HG03060 (cell line): ENCODE measurements around the gene SUMO1.
"Not testable (repeated sequence)": the region's sequence is repeated elsewhere in the genome, so short reads cannot be mapped to it uniquely, and the experiment has no call there.

Experiments used
- ATAC-seq: cut with Tn5 transposase; IDR thresholded peaks from one replicate; pipeline ENCODE4 v1.9.1; 2021; ENCODE audit warnings: low read depth, moderate number of reproducible peaks; ENCODE audit not compliant: unreplicated experiment

The SUMO1 gene

GRCh38 chr2:202238234-202239197 lies at the start of gene SUMO1:
SUMO1 (minus strand) TSS chr2:202238597; CDS start chr2:202238451, 146 bp downstream.
- ATAC-seq: peak; percentile 77

GRCh38 chr2:202286595-202286994 lies 48.2 kb upstream of the SUMO1 start:
- ATAC-seq: no peak

DNA sequence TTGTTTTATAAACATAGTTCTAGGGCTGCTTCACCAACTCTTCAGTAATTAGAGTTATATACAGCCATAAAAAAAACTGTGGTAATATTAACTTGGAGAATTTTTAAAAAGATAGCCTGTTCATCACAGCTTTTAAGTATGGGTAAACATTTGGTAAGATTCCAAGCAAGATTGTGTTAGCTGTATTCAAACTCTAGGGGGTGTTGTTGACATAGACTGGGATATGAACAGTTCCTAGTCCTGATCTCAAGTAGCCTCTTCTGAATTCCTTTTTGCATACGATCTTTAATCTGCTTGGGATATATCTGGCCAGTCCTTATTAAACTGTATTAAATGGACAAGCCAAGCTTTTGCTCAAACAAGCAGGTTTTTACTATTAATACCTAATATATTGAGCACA lies 40.5 kb upstream of the SUMO1 start:
- ATAC-seq: no peak

DNA sequence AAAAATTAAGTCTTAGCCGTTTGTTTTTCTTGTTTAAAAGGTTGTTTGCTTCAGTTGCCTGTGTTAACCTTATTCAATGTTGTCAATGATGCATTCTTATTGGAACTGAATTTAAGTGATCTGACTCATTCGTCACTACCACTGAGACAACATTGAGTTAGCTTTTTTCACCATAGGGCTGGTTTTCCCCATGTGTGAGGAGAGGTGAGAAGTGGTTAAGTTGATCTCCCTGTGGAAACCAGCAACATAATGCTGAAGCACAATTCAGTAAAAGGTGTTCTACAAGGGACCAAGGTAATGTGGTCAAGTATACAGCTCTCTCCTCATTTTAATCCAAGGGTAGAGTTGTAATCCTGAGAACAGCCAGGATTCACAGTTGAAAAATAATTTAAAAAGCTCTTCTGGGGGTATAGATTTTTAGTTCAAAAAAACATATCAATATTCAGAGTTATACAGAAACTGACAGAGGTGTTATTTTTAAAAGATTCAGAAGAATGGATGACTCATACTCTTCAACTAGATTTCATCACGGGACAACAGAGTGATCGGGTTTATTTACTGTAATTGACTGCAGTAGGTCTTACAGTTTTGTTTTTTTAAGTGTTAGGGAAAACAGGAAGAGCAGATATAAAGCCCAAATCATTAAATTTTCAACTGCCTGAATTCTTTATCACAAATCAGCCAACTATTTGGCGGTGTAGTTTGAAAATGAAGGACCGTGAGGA lies 39.8 kb upstream of the SUMO1 start:
- ATAC-seq: peak; percentile 58

GRCh38 chr2:202276078-202276720 lies 37.8 kb upstream of the SUMO1 start:
- ATAC-seq: not testable (repeated sequence)

- ATAC-seq: no peak
These were observed 32.1 kb upstream of the SUMO1 start for GRCh38 chr2:202270487-202270886.

GRCh38 chr2:202269585-202269984 lies 31.2 kb upstream of the SUMO1 start:
- no peak for ATAC-seq

- ATAC-seq: no peak
These were observed 29.1 kb upstream of the SUMO1 start for GRCh38 chr2:202267495-202267894.

- peak; percentile 84 for ATAC-seq
These were observed 27.3 kb upstream of the SUMO1 start, which contains the start of gene NOP58 for GRCh38 chr2:202265467-202266277. NOP58 (plus strand) TSS chr2:202265763; CDS start chr2:202265942, 179 bp downstream.

DNA sequence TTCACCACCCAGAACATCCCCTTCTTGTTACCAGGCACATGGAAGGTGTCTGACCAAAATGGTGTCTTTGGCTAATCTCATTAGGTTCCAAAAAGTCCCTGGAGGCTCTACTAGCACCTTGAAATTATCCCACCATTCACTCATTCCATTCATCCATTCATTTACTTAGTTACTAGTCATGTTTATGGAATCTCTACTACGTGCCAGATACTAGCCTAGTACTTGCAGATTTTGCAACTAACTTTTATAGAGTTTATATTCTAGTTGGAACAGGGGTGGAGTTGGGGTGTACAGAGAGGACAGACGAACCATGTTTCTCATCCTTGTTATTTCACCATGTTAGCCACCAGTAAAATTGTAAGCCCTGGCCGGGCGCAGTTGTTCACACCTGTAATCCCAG lies 23.1 kb upstream of the SUMO1 start:
- no peak for ATAC-seq

GRCh38 chr2:202251494-202251893 lies 13.1 kb upstream of the SUMO1 start:
- ATAC-seq: no peak

GRCh38 chr2:202249521-202250253 lies 11.3 kb upstream of the SUMO1 start:
- ATAC-seq: no peak

GRCh38 chr2:202247710-202248109 lies 9.3 kb upstream of the SUMO1 start:
- not testable (repeated sequence) for ATAC-seq

GRCh38 chr2:202237787-202238233 lies 587 bp downstream of the SUMO1 start:
- ATAC-seq: peak; percentile 10

DNA sequence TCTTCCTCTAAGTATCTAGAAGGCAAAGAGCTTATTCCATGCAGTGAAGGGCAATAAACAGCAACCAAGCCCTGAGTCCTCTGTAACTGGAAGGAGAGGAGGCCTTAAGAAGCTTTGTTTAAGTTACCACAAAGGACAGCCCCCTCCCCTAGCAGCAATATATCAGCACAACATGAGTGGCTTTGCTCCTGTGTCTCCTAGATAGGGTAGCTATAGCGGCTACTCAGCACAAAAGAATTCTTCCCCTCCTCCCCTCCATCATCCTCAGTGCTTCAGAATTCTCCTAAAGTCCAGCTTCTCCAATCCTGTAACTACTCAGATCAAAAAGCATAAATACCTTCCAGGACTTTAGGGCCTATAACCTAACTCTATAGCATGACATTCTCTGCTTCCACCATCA lies 16.5 kb downstream of the SUMO1 start:
- ATAC-seq: no peak

GRCh38 chr2:202215179-202215578 lies 23.2 kb downstream of the SUMO1 start:
- ATAC-seq: no peak

DNA sequence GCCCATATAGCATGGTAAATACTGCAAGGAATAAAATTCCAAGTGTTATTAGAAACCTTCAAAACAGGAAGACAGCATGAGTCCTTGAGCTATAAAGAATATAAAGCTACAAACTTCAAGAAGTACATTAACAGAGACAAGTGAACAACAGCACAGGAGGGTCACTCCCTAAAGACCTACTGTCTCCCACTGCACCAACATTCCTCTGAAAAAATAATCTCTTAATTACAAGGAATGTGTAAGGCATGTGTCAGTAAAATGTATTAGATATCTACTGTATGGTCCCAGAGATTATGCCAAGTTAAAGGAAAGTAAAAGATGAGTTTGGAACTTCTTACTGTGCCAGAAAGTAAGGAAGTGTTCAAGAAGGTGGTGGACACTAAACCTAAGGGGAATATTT lies 29.9 kb downstream of the SUMO1 start:
- no peak for ATAC-seq

GRCh38 chr2:202204855-202205254 lies 33.5 kb downstream of the SUMO1 start:
- no peak for ATAC-seq

GRCh38 chr2:202203348-202203747 lies 35.0 kb downstream of the SUMO1 start:
- ATAC-seq: no peak
